ENCODE data around the gene PAM16. TPM values are rescaled to one million over a fixed set of nuclear protein-coding genes. Genes with fewer than 3 reads are reported as not detected.
"Not testable (repeated sequence)": the region's sequence is repeated elsewhere in the genome, so short reads cannot be mapped to it uniquely, and the experiment has no call there.

Gene PAM16
- total RNA-seq, 1 experiment from 2014 or later, result 104 TPM

DNA sequence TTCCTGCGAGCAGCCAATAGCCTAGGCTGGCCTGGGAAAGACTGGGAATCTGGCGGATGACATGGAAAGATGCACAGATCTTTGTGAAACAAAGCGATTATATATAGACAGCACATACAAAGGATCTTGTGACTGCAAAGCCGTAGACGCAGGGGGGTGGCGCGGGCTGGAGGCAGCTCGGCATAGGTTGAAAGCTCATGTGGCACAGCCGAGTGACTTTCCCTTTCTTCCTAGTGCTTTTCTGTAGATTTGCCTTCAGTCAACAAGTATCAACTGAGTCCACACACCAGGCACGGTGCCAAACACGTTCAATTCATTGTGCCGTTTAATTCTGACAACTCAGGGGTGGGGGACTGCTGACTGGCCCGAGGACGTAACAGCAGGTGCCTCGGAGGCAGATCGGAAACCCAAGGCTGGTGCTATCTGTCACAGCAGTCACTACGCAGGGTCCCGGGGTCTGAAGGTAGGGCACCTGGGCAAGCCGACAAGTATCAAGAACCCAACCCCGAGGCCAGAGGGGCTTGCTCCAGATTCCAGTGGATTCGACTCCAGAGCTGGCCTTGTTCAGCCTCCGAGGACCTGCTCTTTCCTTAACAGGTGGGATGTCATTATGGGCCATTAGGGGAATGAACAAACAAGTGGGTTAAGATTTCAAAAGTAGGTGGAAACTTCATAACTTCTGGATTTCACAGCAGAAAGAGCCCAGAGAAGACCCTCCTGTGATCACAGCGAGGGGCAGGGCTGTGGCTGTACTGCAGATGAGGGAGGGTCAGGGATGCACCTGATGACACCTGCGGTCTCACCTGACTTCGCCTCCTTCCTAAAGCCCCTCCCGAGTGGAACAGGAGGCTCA, 5.9 kb downstream of the PAM16 start:
- DNase-seq (ENCODE audit: low read depth, low spot score), result no peak
- Histone ChIP-seq H3K4me1 (ENCODE audit: control insufficient read depth, insufficient read depth, low read length) (peaks cover 63% of the 10 kb centered on the region), H3K9me3 (ENCODE audit: control insufficient read depth, insufficient read depth, low read depth, low read length) (no peaks in the 10 kb centered on the region), H3K27ac (ENCODE audit: low read length) (peak overlapping the region; percentile 40; the same call in 1 of the 2 replicates), H3K4me3 (ENCODE audit: low read depth in 2 of 2, low read length in 2 of 2) (peak overlapping the region in 1 of 2 experiments; percentile 37; a peak in 1 of 4 replicates), H3K27me3 (ENCODE audit: control insufficient read depth, insufficient read depth, low read length) (no peaks in the 10 kb centered on the region), H3K36me3 (ENCODE audit: control insufficient read depth, insufficient read depth, low read length) (no peaks in the 10 kb centered on the region)
- POLR2A ChIA-PET, result interaction anchor here (1.1 to 1.4 kb wide), 2 partner anchors 24 to 74 kb away, joined by 3 read pairs; no protein-coding TSS in a partner anchor
- intact Hi-C loops (cut with micrococcal nuclease; ENCODE audit: unreplicated experiment) (no loop called here), in situ Hi-C loops (cut with HindIII; ENCODE audit: low pct_unique_long_range_greater_than_20kb, low sequenced_read_pairs) (no loop called here)
- ATAC-seq, result peak; percentile 71
- TF ChIP-seq SIN3A (IDR thresholded peaks at IDR 0.05; ENCODE audit: borderline replicate concordance, insufficient read depth, low read depth, low read length), result no peak
- 0 out of 2 replicates have a peak, but pooled peaks have one; percentile 21 for TF ChIP-seq POLR2AphosphoS5 (IDR thresholded peaks at IDR 0.05; ENCODE audit: low read depth, low read length)
- TF ChIP-seq REST (IDR thresholded peaks at IDR 0.05; ENCODE audit: insufficient read depth in 1 of 2, low read depth in 2 of 2, low read length in 1 of 2), result no peak
- BruUV-seq (replicated peaks), result no TSS peak
- CTCF ChIA-PET, result no interaction called here

DNA sequence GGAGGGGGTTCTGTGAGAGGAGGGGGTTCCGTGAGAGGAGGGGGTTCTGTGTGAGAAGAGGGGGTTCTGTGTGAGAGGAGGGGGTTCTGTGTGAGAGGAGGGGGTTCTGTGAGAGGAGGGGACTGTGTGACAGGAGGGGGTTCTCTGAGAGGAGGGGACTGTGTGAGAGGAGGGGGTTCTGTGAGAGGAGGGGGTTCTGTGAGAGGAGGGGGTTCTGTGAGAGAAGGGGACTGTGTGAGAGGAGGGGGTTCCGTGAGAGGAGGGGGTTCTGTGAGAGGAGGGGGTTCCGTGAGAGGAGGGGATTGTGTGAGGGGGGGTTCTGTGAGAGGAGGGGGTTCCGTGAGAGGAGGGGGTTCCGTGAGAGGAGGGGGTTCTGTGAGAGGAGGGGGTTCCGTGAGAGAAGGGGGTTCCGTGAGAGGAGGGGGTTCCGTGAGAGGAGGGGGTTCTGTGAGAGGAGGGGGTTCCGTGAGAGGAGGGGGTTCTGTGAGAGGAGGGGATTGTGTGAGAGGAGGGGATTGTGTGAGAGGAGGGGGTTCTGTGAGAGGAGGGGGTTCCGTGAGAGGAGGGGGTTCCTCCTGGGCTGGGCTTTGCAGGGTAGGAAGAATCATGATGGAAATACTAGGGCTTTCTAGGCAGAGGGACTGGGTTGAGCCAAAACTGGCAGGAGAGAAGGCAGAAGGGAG, 6.7 kb downstream of the PAM16 start:
- H3K9me3 ChIP-seq (ENCODE audit: control insufficient read depth, insufficient read depth, low read depth, low read length); H3K36me3 ChIP-seq (ENCODE audit: control insufficient read depth, insufficient read depth, low read length); ATAC-seq; POLR2A ChIA-PET; intact Hi-C loops (cut with micrococcal nuclease; ENCODE audit: unreplicated experiment); BruUV-seq (replicated peaks); DNase-seq (ENCODE audit: low read depth, low spot score); H3K27me3 ChIP-seq (ENCODE audit: control insufficient read depth, insufficient read depth, low read length); in situ Hi-C loops (cut with HindIII; ENCODE audit: low pct_unique_long_range_greater_than_20kb, low sequenced_read_pairs); CTCF ChIA-PET: not testable (repeated sequence)
- H3K27ac ChIP-seq (ENCODE audit: low read length), result peak overlapping the region; percentile 40
- peaks cover 64% of the 10 kb centered on the region for H3K4me1 ChIP-seq (ENCODE audit: control insufficient read depth, insufficient read depth, low read length)
- peak overlapping the region in 1 of 2 experiments; percentile 37; a peak in 1 of 4 replicates for H3K4me3 ChIP-seq (ENCODE audit: low read depth in 2 of 2, low read length in 2 of 2)

- no peak overlapping the region for H3K27ac ChIP-seq (ENCODE audit: low read length)
- H3K36me3 ChIP-seq (ENCODE audit: control insufficient read depth, insufficient read depth, low read length), result no peaks in the 10 kb centered on the region; the same call in 1 of the 2 replicates
- intact Hi-C loops (cut with micrococcal nuclease; ENCODE audit: unreplicated experiment) (no loop called here), in situ Hi-C loops (cut with HindIII; ENCODE audit: low pct_unique_long_range_greater_than_20kb, low sequenced_read_pairs) (no loop called here)
- no peak overlapping the region for H3K4me3 ChIP-seq (ENCODE audit: low read depth in 2 of 2, low read length in 2 of 2)
- H3K27me3 ChIP-seq (ENCODE audit: control insufficient read depth, insufficient read depth, low read length), result no peaks in the 10 kb centered on the region
- TF ChIP-seq TCF7L2 (IDR thresholded peaks at IDR 0.05; ENCODE audit: low read depth, low read length) (no peak), POLR2AphosphoS5 (IDR thresholded peaks at IDR 0.05; ENCODE audit: low read depth, low read length) (no peak), REST (IDR thresholded peaks at IDR 0.05; ENCODE audit: insufficient read depth in 1 of 2, low read depth in 2 of 2, low read length in 1 of 2) (no peak), SIN3A (IDR thresholded peaks at IDR 0.05; ENCODE audit: borderline replicate concordance, insufficient read depth, low read depth, low read length) (no peak)
- TF ChIP-seq, protein P1, sequence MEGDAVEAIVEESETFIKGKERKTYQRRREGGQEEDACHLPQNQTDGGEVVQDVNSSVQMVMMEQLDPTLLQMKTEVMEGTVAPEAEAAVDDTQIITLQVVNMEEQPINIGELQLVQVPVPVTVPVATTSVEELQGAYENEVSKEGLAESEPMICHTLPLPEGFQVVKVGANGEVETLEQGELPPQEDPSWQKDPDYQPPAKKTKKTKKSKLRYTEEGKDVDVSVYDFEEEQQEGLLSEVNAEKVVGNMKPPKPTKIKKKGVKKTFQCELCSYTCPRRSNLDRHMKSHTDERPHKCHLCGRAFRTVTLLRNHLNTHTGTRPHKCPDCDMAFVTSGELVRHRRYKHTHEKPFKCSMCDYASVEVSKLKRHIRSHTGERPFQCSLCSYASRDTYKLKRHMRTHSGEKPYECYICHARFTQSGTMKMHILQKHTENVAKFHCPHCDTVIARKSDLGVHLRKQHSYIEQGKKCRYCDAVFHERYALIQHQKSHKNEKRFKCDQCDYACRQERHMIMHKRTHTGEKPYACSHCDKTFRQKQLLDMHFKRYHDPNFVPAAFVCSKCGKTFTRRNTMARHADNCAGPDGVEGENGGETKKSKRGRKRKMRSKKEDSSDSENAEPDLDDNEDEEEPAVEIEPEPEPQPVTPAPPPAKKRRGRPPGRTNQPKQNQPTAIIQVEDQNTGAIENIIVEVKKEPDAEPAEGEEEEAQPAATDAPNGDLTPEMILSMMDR (IDR thresholded peaks at IDR 0.05), result no peak
- no peak for ATAC-seq
- DNase-seq (ENCODE audit: low read depth, low spot score), result no peak
- peaks cover 71% of the 10 kb centered on the region for H3K4me1 ChIP-seq (ENCODE audit: control insufficient read depth, insufficient read depth, low read length)
- no TSS peak for BruUV-seq (replicated peaks)
- no peaks in the 10 kb centered on the region for H3K9me3 ChIP-seq (ENCODE audit: control insufficient read depth, insufficient read depth, low read depth, low read length)
- POLR2A ChIA-PET, result no interaction called here
- CTCF ChIA-PET, result no interaction called here
These were observed 8.0 kb downstream of the PAM16 start for GRCh38 chr16:4342866-4343744.

Data from Panc1 (cell line).